Colonic mucosa (tissue), 4 donors: ENCODE results near the gene MDC1. TPM values are rescaled to one million over a fixed set of nuclear protein-coding genes. Genes with fewer than 3 reads are reported as not detected.

Experiments used
- DNase-seq: peaks from one replicate; pipeline ENCODE4 v3.0.0-alpha.2; 2020
- H3K27ac ChIP-seq: fragments of 200-600 bp; one replicate; pipeline ENCODE4 v1.8.0; 2021
- H3K27me3 ChIP-seq: fragments of 200-600 bp; one replicate; pipeline ENCODE4 v1.8.0; 2021
- H3K36me3 ChIP-seq: fragments of 200-600 bp; one replicate; pipeline ENCODE4 v1.8.0; 2021
- H3K4me1 ChIP-seq: fragments of 200-600 bp; one replicate; pipeline ENCODE4 v1.8.0; 2021; ENCODE audit warnings: mild to moderate bottlenecking
- H3K4me3 ChIP-seq: fragments of 200-600 bp; one replicate; pipeline ENCODE4 v1.8.0; 2021
- H3K9ac ChIP-seq, 2 donors: one replicate each; pipeline ENCODE4 v1.7.0; 2013; ENCODE audit warnings: control low read depth in 2 of 2, low read depth in 2 of 2, low read length in 2 of 2
- H3K9me3 ChIP-seq: fragments of 200-600 bp; one replicate; pipeline ENCODE4 v1.8.0; 2021
- CTCF ChIP-seq: fragments of 200-600 bp; IDR thresholded peaks from one replicate; pipeline ENCODE4 v1.8.0; 2022; ENCODE audit warnings: antibody characterized with exemption, mild to moderate bottlenecking
- intact Hi-C: fragments of 100-400 bp; cut with DNase I; formaldehyde crosslinking; loops from one replicate; pipeline ENCODE4 v1.14.1; 2022
- total RNA-seq, 2 donors: library from RNA; stranded (reverse); fragmentation: NEBNext Ultra II Directional in 1 of 2; extraction: Animal tissue kit (Norgen Biotek cat#: 25700) in 1 of 2; gene quantifications; one replicate each; pipeline ENCODE4 v1.2.1, GENCODE V29; 2021
- donor health status: healthy.
- donor health status: DM: no; HTN: no; CAD: no.
- donor health status: DM: no; HTN: no; CAD: no.

Gene MDC1
- total RNA-seq, 2 donors from 2014 or later: 14.0 to 59.0 TPM

- no peak for TF ChIP-seq CTCF
- Histone ChIP-seq H3K27ac (no peak overlapping the region), H3K27me3 (no peaks in the 10 kb centered on the region), H3K9ac (no peak overlapping the region), H3K36me3 (no peaks in the 10 kb centered on the region), H3K4me1 (no peaks in the 10 kb centered on the region), H3K4me3 (no peak overlapping the region), H3K9me3 (no peaks in the 10 kb centered on the region)
- DNase-seq: no peak
- intact Hi-C loops: no loop called here
These were observed 16.7 kb downstream of the MDC1 start for GRCh38 chr6:30700340-30700739.

GRCh38 chr6:30696432-30696831, 20.6 kb downstream of the MDC1 start:
- Histone ChIP-seq H3K9ac (no peak overlapping the region), H3K4me1 (no peaks in the 10 kb centered on the region), H3K4me3 (no peak overlapping the region), H3K9me3 (no peaks in the 10 kb centered on the region), H3K27ac (no peak overlapping the region), H3K27me3 (no peaks in the 10 kb centered on the region), H3K36me3 (no peaks in the 10 kb centered on the region)
- intact Hi-C loops: no loop called here
- DNase-seq: no peak
- TF ChIP-seq CTCF: no peak

GRCh38 chr6:30691208-30691847, 25.8 kb downstream of the MDC1 start:
- H3K4me3 ChIP-seq: peak overlapping the region; percentile 59
- H3K27me3 ChIP-seq: no peaks in the 10 kb centered on the region
- no peak for TF ChIP-seq CTCF
- H3K9ac ChIP-seq: peak overlapping the region; percentile 44 to 56
- no peak for DNase-seq
- H3K9me3 ChIP-seq: no peaks in the 10 kb centered on the region
- H3K4me1 ChIP-seq: peaks cover 11% of the 10 kb centered on the region
- H3K27ac ChIP-seq: peak overlapping the region; percentile 79
- H3K36me3 ChIP-seq: no peaks in the 10 kb centered on the region
- intact Hi-C loops: loop anchor here (2.0 kb wide), 1 partner anchor 25 kb away; the partner anchor contains the start of gene MDC1

GRCh38 chr6:30690403-30691207, 26.5 kb downstream of the MDC1 start, which contains the start of gene NRM:
TSS of gene NRM (minus strand) at chr6:30690984. CDS start at chr6:30690974, 10 bp downstream.
- peaks cover 11% of the 10 kb centered on the region for H3K4me1 ChIP-seq
- H3K27ac ChIP-seq: peak within 1 kb of the TSS; percentile 79
- H3K36me3 ChIP-seq: no peaks in the 10 kb centered on the region
- no peaks in the 10 kb centered on the region for H3K27me3 ChIP-seq
- H3K9me3 ChIP-seq: no peaks in the 10 kb centered on the region
- intact Hi-C loops: loop anchor here (2.0 kb wide), 1 partner anchor 26 kb away; the partner anchor contains the start of gene MDC1
- no peak for TF ChIP-seq CTCF
- H3K9ac ChIP-seq: peak within 1 kb of the TSS; percentile 44 to 56
- peak; percentile 91 for DNase-seq
- peak within 1 kb of the TSS; percentile 59 for H3K4me3 ChIP-seq

- Histone ChIP-seq H3K36me3 (no peaks in the 10 kb centered on the region), H3K4me3 (peak overlapping the region; percentile 59), H3K9me3 (no peaks in the 10 kb centered on the region), H3K9ac (peak overlapping the region; percentile 44 to 56), H3K27me3 (no peaks in the 10 kb centered on the region), H3K27ac (peak overlapping the region; percentile 79), H3K4me1 (peaks cover 11% of the 10 kb centered on the region)
- intact Hi-C loops: loop anchor here (2.0 kb wide), 1 partner anchor 27 kb away; the partner anchor contains the start of gene MDC1
- DNase-seq: no peak
- no peak for TF ChIP-seq CTCF
These were observed 27.1 kb downstream of the MDC1 start for GRCh38 chr6:30689985-30690384.
